Esophagus (tissue), 2 donors: Measurements from ENCODE around the gene FJX1. TPM values are rescaled to one million over a fixed set of nuclear protein-coding genes. Genes with fewer than 3 reads are reported as not detected.

ENCODE experiments used
- H3K27ac ChIP-seq, 2 donors: one replicate each; pipeline ENCODE4 v1.5.1; 2013; ENCODE audit warnings: low read depth in 2 of 2, mild to moderate bottlenecking in 2 of 2, inconsistent platforms in 1 of 2, low read length in 1 of 2, moderate library complexity in 1 of 2
- H3K27me3 ChIP-seq, 2 donors: one replicate each; pipeline ENCODE4 v1.6.1; 2013; ENCODE audit warnings: low read length in 2 of 2, control low read depth in 1 of 2, mild to moderate bottlenecking in 1 of 2; ENCODE audit not compliant: insufficient read depth in 2 of 2, control insufficient read depth in 1 of 2
- H3K36me3 ChIP-seq, 2 donors: one replicate each; pipeline ENCODE4 v1.6.1; 2013; ENCODE audit warnings: low read length in 1 of 2; ENCODE audit not compliant: control insufficient read depth in 2 of 2, insufficient read depth in 2 of 2
- H3K4me1 ChIP-seq, 2 donors: one replicate each; pipeline ENCODE4 v1.6.1; 2013; ENCODE audit warnings: low read length in 1 of 2; ENCODE audit not compliant: control insufficient read depth in 2 of 2, insufficient read depth in 2 of 2
- H3K4me3 ChIP-seq, 2 donors: one replicate each; pipeline ENCODE4 v1.5.1; 2013; ENCODE audit warnings: low read length in 2 of 2, mild to moderate bottlenecking in 2 of 2, low read depth in 1 of 2, moderate library complexity in 1 of 2
- H3K9me3 ChIP-seq, 2 donors: one replicate each; pipeline ENCODE4 v1.6.1; 2013; ENCODE audit warnings: mild to moderate bottlenecking in 2 of 2, low read depth in 1 of 2, low read length in 1 of 2, moderate library complexity in 1 of 2; ENCODE audit not compliant: control insufficient read depth in 2 of 2, insufficient read depth in 1 of 2
- WGBS, 2 donors: extraction: QIAGEN DNeasy Blood & Tissue Kit; methylation state at CpG; one replicate each; pipeline ENCODE4 v1.1.7; 2013; 5-methylcytosine and 5-hydroxymethylcytosine counted together
- polyA plus RNA-seq, 2 donors: library from polyadenylated mRNA; stranded (reverse); fragments of 200-250 nt; gene quantifications; one replicate each; pipeline ENCODE4 v1.2.3, GENCODE V29; 2013
- donor health status: healthy with polysubstance abuse.
- donor health status: Bipolar disorder and iron deficiency.

Gene FJX1
- polyA plus RNA-seq, 2 donors = 3.1 to 5.0 TPM

DNA sequence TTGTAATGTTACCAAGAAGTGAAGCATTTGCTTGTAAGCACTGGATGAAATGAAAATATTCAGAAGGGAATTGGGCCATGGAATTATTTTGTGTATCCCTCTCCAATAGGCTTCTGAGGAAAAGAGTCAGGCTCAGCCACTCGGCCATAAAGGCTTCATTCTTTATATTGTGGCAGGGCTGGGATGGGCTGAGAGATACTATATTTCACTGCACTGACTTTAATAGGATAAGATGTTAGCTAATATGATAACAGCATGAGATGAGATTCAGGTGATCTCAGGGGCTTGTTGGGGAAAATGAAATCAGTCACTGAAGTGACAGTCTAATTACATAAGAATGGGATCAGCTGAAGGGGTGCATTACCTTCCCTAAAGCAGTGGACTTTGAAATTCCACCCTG is 37.0 kb downstream of the FJX1 start:
- H3K4me1 ChIP-seq = no peaks in the 10 kb centered on the region
- H3K4me3 ChIP-seq = no peak overlapping the region
- H3K27me3 ChIP-seq = no peaks in the 10 kb centered on the region
- H3K27ac ChIP-seq = no peak overlapping the region
- WGBS, 2 donors = 73 to 81% methylated on average over 1 of the region's 1 CpG
- no peaks in the 10 kb centered on the region for H3K36me3 ChIP-seq
- no peaks in the 10 kb centered on the region for H3K9me3 ChIP-seq

DNA sequence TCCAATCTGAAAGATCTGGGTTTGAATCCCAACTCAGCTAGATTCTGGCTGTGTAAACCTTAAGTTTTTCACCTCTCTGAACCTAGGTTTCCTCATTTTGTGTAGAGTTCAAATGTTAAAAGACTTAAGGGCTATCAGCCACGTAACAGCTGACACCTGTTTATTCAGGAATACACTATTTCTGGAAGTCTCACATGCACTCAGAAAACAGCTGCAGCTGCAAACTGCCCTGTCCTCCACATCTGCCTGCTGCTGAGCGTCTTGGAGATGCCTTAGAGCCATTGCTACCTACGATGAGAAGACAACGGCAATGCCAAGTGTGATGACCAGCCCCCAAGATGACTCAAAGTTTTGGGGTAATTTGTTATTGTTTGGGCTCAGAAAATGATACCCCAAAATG is 37.6 kb downstream of the FJX1 start:
- no peak overlapping the region for H3K4me3 ChIP-seq
- H3K27me3 ChIP-seq = no peaks in the 10 kb centered on the region
- H3K36me3 ChIP-seq = no peaks in the 10 kb centered on the region
- H3K4me1 ChIP-seq = no peaks in the 10 kb centered on the region
- no peak overlapping the region for H3K27ac ChIP-seq
- no peaks in the 10 kb centered on the region for H3K9me3 ChIP-seq
- 77% methylated on average over 4 of the region's 4 CpGs for WGBS, 2 donors

DNA sequence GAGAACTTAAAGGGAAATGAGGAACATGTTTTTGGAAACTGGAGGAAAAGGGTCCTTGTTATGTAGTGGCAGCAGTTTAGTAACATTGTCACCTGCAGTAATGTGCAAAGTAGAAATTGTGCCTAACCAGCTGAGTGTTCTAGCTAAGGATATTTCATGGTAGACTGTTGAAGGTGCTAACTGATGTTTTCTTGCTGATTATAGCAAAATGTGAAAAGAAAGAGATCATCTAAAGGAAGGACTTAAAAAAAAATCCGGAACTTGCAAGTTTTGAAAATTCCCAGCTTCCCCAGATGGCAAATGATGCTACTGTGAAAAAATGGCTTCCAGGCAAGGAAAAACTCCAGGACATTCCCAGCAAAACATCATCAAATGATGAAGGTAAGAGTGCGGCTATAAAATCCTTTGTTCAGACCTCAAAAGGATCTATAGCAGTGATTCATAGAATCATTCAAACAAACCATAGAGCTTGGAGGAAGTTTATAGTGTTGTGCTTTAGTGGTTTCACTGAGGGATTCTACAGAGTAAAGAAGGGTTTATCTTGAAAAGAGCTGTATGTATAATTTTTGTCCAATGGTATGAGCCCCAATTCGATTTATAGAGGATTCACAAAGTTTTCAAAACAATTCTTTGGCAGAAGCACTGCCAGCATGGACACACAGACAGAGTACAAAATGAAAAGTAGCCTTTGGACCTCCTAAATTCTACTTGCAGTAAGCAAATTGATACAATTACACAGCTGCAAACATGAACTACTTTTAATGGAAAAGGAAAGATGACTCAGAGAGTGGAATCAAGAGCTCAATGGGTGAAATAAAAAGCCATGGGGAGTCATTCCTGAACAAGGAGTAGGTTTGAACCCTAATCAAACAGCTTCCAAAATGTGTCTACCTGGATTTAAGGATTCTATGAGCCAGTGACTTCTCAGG is 40.0 kb downstream of the FJX1 start:
- H3K9me3 ChIP-seq = no peaks in the 10 kb centered on the region
- no peaks in the 10 kb centered on the region for H3K36me3 ChIP-seq
- H3K4me1 ChIP-seq = peaks cover 2 to 4% of the 10 kb centered on the region in 2 donors
- H3K4me3 ChIP-seq = no peak overlapping the region
- no peaks in the 10 kb centered on the region for H3K27me3 ChIP-seq
- 67 to 75% methylated on average over 3 of the region's 3 CpGs for WGBS, 2 donors
- no peak overlapping the region for H3K27ac ChIP-seq

DNA sequence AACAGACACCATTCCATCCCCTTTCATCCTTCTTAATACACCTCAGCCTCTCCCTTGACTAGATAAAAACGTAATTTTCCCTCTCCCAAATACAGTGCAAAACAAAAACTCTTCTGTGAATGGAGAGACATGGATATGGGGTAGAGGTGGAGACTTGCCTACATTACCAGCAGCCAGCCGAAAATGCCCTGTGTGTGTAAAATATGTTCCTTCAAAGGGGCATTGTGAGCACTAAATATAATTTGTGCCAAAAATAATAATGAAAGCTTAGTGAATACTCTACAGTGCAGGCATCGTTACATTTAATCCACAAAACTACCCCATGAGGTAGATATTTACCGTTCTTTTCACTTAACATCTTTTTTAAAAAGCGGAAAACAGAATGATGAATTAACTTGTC is 43.3 kb downstream of the FJX1 start:
- Histone ChIP-seq H3K4me3 (peak overlapping the region; percentile 76 to 95), H3K9me3 (no peaks in the 10 kb centered on the region), H3K27me3 (no peaks in the 10 kb centered on the region), H3K27ac (no peak overlapping the region), H3K36me3 (no peaks in the 10 kb centered on the region), H3K4me1 (peaks cover 4 to 7% of the 10 kb centered on the region in 2 donors)
- WGBS, 2 donors = 23 to 33% methylated on average over 5 of the region's 5 CpGs

DNA sequence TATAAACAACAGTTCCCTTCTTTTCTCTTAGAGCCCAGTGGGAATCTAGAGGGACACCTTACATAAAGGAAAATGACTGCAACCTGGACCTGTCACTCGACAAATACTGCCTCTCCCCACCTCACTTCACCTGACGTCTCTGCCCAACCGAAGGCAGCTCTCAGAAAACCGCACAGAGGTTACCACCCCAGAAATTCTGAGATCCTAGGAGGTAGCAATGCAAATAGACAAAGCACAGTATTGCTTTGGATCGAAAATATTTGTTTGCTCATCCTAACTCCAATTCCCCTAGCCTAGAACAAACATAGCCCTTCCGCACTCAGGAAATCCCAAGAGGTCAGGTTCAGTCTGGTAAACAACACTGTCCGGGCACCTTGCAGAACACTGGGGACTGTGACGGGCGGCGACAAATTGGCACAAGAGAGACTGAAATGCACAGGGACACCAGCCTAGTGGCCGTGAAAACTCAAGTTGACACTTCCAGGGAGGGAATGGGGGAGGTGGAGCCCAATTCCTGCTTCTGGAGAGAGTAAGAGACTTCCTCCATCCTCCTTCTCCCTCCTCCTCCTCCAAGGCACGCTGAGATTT is 43.9 kb downstream of the FJX1 start:
- Histone ChIP-seq H3K4me3 (peak overlapping the region; percentile 76 to 95), H3K36me3 (no peaks in the 10 kb centered on the region), H3K4me1 (peaks cover 4 to 7% of the 10 kb centered on the region in 2 donors), H3K9me3 (no peaks in the 10 kb centered on the region), H3K27me3 (no peaks in the 10 kb centered on the region), H3K27ac (peak overlapping the region; percentile 86 to 95)
- 1 to 3% methylated on average over 12 of the region's 12 CpGs for WGBS, 2 donors

DNA sequence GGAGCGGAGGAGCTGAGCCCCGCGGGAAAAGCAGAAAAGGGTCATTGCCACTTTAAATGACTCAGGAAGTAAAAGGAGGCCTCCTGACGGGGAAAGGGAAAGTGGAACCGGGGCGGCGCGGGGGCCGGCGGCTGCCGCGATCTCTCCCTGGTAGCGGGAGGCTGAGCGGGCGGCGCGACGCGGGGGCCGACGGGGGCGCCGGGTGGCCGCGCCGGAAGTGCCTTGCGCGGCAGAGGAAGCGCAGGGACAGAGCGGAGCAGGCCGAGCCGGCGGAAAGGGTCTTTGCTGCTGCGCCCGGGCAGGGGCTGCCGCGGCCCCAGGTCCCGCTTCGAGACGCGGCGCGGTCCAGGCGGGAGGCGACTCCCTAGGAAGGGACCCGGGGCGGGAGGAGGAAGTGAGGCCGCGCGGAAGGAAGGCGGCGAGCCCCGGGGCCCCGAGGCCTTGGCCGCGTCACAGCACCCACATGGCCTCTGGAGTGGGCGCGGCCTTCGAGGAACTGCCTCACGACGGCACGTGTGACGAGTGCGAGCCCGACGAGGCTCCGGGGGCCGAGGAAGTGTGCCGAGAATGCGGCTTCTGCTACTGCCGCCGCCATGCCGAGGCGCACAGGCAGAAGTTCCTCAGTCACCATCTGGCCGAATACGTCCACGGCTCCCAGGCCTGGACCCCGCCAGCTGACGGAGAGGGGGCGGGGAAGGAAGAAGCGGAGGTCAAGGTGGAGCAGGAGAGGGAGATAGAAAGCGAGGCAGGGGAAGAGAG is 44.6 kb downstream of the FJX1 start, which contains the start of gene TRIM44:
TRIM44 (plus strand) TSS at position 127 of the 759 bp plus-strand sequence; CDS start at position 464, 337 bp downstream.
- Histone ChIP-seq H3K4me3 (peak within 1 kb of the TSS; percentile 76 to 95), H3K4me1 (peaks cover 4 to 7% of the 10 kb centered on the region in 2 donors), H3K27me3 (no peaks in the 10 kb centered on the region), H3K9me3 (no peaks in the 10 kb centered on the region), H3K27ac (peak within 1 kb of the TSS; percentile 86 to 95), H3K36me3 (no peaks in the 10 kb centered on the region)
- 3% methylated on average over 73 to 82 of the region's 82 CpGs for WGBS, 2 donors

DNA sequence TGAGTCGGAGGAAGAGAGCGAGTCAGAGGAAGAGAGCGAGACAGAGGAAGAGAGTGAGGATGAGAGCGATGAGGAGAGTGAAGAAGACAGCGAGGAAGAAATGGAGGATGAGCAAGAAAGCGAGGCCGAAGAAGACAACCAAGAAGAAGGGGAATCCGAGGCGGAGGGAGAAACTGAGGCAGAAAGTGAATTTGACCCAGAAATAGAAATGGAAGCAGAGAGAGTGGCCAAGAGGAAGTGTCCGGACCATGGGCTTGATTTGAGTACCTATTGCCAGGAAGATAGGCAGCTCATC is 45.1 kb downstream of the FJX1 start:
- Histone ChIP-seq H3K27me3 (no peaks in the 10 kb centered on the region), H3K4me1 (peaks cover 4 to 7% of the 10 kb centered on the region in 2 donors), H3K9me3 (no peaks in the 10 kb centered on the region), H3K36me3 (no peaks in the 10 kb centered on the region), H3K27ac (peak overlapping the region; percentile 86 to 95), H3K4me3 (peak overlapping the region; percentile 76 to 95)
- 83 to 89% methylated on average over 10 of the region's 10 CpGs for WGBS, 2 donors

DNA sequence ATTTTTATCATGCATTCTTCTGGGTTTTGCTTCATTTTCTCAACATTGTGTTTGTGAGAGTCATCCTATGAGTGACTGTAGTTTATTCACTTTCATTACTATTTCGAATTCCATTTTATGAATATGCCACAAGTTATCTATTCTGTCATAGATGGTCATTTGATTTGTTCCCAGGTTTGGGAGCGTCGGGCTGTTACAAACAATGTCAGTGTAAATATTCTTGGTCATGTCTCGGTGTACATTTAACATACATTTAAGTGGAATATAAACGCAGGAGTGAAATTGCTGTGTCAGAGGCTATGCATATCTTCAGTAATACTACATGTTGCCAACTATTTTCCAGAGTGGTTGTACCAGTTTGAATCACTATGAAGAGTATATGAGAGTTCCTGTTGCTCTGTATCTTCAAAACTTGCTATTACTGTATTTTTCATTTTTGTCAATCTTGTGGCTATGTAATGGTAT is 46.7 kb downstream of the FJX1 start:
- Histone ChIP-seq H3K36me3 (no peaks in the 10 kb centered on the region), H3K27ac (no peak overlapping the region), H3K27me3 (no peaks in the 10 kb centered on the region), H3K9me3 (no peaks in the 10 kb centered on the region), H3K4me1 (peaks cover 4 to 7% of the 10 kb centered on the region in 2 donors), H3K4me3 (no peak overlapping the region)
- 95 to 96% methylated on average over 5 of the region's 5 CpGs for WGBS, 2 donors

DNA sequence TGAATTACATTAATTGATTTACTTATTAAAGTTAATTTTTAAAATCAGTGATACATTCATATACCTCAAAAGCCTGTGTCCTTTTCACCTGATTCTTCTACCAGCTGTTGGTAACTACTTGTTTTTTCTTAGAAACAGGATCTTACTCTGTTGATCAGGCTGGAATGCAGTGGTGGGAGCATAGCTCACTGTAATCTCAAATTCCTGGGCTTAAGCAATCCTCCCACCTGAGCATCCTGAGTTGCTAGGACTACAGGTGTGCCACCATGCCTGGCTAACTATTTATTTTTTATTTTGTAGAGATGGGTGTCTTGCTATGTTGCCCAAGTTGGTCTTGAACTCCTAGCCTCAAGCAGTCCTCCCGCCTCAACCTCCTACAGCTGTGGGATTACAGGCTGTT is 49.0 kb downstream of the FJX1 start:
- H3K4me1 ChIP-seq = peaks cover 4 to 7% of the 10 kb centered on the region in 2 donors
- H3K27me3 ChIP-seq = no peaks in the 10 kb centered on the region
- 93 to 98% methylated on average over 1 of the region's 1 CpG for WGBS, 2 donors
- H3K27ac ChIP-seq = no peak overlapping the region
- H3K9me3 ChIP-seq = no peaks in the 10 kb centered on the region
- no peak overlapping the region for H3K4me3 ChIP-seq
- H3K36me3 ChIP-seq = no peaks in the 10 kb centered on the region
